Adrenal gland (tissue), 12 donors: ENCODE measurements around the gene ENDOV. TPM values are rescaled to one million over a fixed set of nuclear protein-coding genes. Genes with fewer than 3 reads are reported as not detected.
"Not testable (repeated sequence)": the region's sequence is repeated elsewhere in the genome, so short reads cannot be mapped to it uniquely, and the experiment has no call there.

ENCODE experiments used
- DNase-seq, 7 donors: peaks; one replicate each; pipeline ENCODE4 v3.0.0-alpha.2; 2019 to 2020
- H3K27ac ChIP-seq, 5 donors: fragments of 200-600 bp; sonication (generic) in 4 of 5; 1 replicate in 3 of 5; 2 replicates in 2 of 5; pipeline versions ENCODE4 v1.5.1 to v1.8.0; 2016 to 2020; ENCODE audit warnings: mild to moderate bottlenecking in 1 of 5
- H3K27me3 ChIP-seq: fragments of 200-600 bp; 2 replicates; pipeline ENCODE4 v1.8.0; 2021
- H3K36me3 ChIP-seq, 2 donors: fragments of 200-600 bp; replicated peaks in 1 of 2; 1 replicate in 1 of 2; 2 replicates in 1 of 2; pipeline versions ENCODE4 v1.5.1 to v1.8.0; 2018 to 2022
- H3K4me1 ChIP-seq, 2 donors: fragments of 200-600 bp; replicated peaks in 1 of 2; 1 replicate in 1 of 2; 2 replicates in 1 of 2; pipeline versions ENCODE4 v1.5.1 to v1.8.0; 2018 to 2021
- H3K4me3 ChIP-seq, 4 donors: fragments of 200-600 bp; sonication (generic) in 3 of 4; one replicate each; pipeline ENCODE4 v1.5.1; 2016 to 2018
- H3K9me3 ChIP-seq, 3 donors: fragments of 200-600 bp; sonication (generic) in 1 of 3; replicated peaks in 1 of 3; 1 replicate in 2 of 3; 2 replicates in 1 of 3; pipeline versions ENCODE4 v1.5.1 to v1.8.0; 2016 to 2021
- POLR2A ChIP-seq, 2 donors: fragments of 450-650 bp; IDR thresholded peaks; one replicate each; pipeline ENCODE4 v1.6.1; 2017; ENCODE audit warnings: antibody characterized with exemption in 2 of 2, mild to moderate bottlenecking in 2 of 2, moderate library complexity in 1 of 2
- WGBS, 4 donors: extraction: QIAGEN DNeasy Blood & Tissue Kit in 2 of 4; methylation state at CpG; one replicate each; pipeline versions ENCODE4 v1.1.5 to v1.1.7; 2013 to 2017; 5-methylcytosine and 5-hydroxymethylcytosine counted together
- intact Hi-C, 2 donors: fragments of 100-400 bp; cut with DNase I; formaldehyde crosslinking; loops; one replicate each; pipeline versions ENCODE4 v1.14.1 to v1.15.0; 2022 to 2023
- polyA plus RNA-seq, 3 donors: library from polyadenylated mRNA; stranded (reverse); fragments of 200-250 nt in 2 of 3; fragments of 350-450 nt in 1 of 3; fragmentation: Illumina TruSeq in 1 of 3; extraction: RNeasy Lipid Tissue Mini Kit (QIAGEN cat#74804) in 1 of 3; gene quantifications; one replicate each; pipeline ENCODE4 v1.2.3, GENCODE V29; 2013 to 2014
- total RNA-seq, 9 donors: library from RNA; depleted of rRNA in 4 of 9; stranded (reverse); fragments of >200 nt in 4 of 9; fragments of 120-200 nt in 1 of 9; fragmentation: NEBNext Ultra II Directional in 1 of 9; extraction: Animal tissue kit (Norgen Biotek cat#: 25700) in 1 of 9; gene quantifications; one replicate each; pipeline versions ENCODE4 v1.1.0 to v1.2.4, GENCODE V29; 2013 to 2023
- TF ChIP-seq, protein P1 (sequence below), 6 experiments: fragments of 450-650 bp in 4 of 6; fragments of 200-600 bp in 2 of 6; sonication (generic) in 1 of 6; IDR thresholded peaks; 1 replicate in 5 of 6; 2 replicates in 1 of 6; pipeline versions ENCODE4 v1.5.1 to v1.8.0; 2016 to 2021; ENCODE audit warnings: antibody characterized with exemption in 6 of 6, mild to moderate bottlenecking in 2 of 6, moderate library complexity in 1 of 6
- donor health status: healthy with polysubstance abuse.
- donor health status: Bipolar disorder and iron deficiency.
- donor health status: DM: yes; HTN: yes; CAD: no.
- donor health status: DM: no; HTN: no; CAD: no.
- donor health status: DM: no; HTN: no; CAD: no.
- donor health status: DM: yes; HTN: yes; CAD: no.

ENDOV gene
- total and polyA plus RNA-seq, 12 donors = 7.1 to 31.9 (median 18.3) TPM

DNA sequence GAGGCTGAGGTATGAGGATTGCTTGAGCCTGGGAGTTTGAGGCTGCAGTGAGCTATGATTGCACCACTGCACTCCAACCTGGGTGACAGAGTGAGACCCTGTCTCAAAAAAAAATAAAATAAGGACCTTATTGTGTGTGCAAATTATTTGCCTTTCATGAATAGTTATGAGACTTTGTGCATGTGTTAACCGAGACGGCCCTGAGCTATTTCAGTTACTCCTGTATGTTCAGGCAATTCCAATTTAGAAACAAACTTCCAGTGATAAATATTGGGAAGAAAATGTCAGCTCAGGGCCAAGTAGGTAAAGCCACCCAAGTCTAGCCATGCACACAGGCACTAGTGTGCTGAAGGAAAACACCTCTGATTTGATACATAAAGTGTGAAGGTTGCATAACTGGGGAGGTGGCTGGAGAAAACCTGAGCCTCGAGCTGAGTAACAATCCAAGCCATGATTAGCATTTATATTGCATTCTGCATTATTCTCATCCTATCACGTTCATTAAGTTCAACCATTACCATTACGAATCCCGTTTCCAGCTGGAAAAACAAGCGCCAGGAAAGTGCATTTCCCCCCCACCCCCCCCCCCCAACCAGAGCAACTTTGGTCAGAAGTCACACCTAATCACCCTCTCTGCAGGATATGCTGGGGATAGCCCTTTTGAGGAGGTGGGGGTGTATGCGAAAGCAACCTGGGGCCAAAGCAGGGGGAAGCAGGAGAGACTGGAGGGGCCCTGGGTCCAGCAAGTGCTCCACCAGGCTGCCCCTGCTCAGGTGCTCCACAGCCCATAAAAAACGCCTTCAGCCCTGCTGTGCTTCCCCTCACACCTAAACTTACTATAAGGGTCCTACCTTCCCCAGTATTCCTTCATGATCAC, 18.6 kb upstream of the ENDOV start:
- Histone ChIP-seq H3K27ac (no peak overlapping the region), H3K36me3 (peaks cover 0 to 21% of the 10 kb centered on the region in 2 donors), H3K4me3 (no peak overlapping the region), H3K9me3 (no peaks in the 10 kb centered on the region), H3K27me3 (no peaks in the 10 kb centered on the region), H3K4me1 (peaks cover 10 to 25% of the 10 kb centered on the region in 2 donors)
- WGBS, 4 donors = 65 to 76% (median 72%) methylated on average over 9 of the region's 9 CpGs
- TF ChIP-seq, protein P1, sequence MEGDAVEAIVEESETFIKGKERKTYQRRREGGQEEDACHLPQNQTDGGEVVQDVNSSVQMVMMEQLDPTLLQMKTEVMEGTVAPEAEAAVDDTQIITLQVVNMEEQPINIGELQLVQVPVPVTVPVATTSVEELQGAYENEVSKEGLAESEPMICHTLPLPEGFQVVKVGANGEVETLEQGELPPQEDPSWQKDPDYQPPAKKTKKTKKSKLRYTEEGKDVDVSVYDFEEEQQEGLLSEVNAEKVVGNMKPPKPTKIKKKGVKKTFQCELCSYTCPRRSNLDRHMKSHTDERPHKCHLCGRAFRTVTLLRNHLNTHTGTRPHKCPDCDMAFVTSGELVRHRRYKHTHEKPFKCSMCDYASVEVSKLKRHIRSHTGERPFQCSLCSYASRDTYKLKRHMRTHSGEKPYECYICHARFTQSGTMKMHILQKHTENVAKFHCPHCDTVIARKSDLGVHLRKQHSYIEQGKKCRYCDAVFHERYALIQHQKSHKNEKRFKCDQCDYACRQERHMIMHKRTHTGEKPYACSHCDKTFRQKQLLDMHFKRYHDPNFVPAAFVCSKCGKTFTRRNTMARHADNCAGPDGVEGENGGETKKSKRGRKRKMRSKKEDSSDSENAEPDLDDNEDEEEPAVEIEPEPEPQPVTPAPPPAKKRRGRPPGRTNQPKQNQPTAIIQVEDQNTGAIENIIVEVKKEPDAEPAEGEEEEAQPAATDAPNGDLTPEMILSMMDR (IDR thresholded peaks at IDR 0.05) = no peak
- TF ChIP-seq POLR2A (IDR thresholded peaks at IDR 0.05) = no peak
- no peak for DNase-seq
- intact Hi-C loops = no loop called here

DNA sequence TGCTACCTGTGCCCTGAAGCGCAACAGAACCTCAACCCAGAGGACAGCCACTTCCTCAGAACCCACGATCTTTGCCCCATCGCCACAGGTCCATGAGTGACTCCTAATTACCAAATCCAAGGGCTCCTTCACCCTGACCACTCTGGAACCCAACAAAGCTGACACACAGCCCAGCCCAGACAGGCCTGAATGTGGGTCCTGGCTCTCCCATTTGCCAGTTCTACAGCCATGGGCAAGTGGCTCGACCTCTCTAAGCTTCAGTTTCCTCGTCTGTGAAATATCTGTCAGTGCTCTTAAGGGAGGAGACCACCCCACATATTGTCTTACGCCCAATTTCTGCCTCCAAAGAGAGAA, 18.0 kb upstream of the ENDOV start:
- no peak overlapping the region for H3K27ac ChIP-seq
- DNase-seq = no peak
- peaks cover 10 to 25% of the 10 kb centered on the region in 2 donors for H3K4me1 ChIP-seq
- TF ChIP-seq, protein P1 (IDR thresholded peaks at IDR 0.05) = no peak
- TF ChIP-seq POLR2A (IDR thresholded peaks at IDR 0.05) = no peak
- intact Hi-C loops = no loop called here
- H3K9me3 ChIP-seq = no peaks in the 10 kb centered on the region
- no peak overlapping the region for H3K4me3 ChIP-seq
- no peaks in the 10 kb centered on the region for H3K27me3 ChIP-seq
- peaks cover 0 to 20% of the 10 kb centered on the region in 2 donors for H3K36me3 ChIP-seq
- WGBS, 4 donors = 83 to 88% (median 86%) methylated on average over 5 to 6 of the region's 6 CpGs

DNA sequence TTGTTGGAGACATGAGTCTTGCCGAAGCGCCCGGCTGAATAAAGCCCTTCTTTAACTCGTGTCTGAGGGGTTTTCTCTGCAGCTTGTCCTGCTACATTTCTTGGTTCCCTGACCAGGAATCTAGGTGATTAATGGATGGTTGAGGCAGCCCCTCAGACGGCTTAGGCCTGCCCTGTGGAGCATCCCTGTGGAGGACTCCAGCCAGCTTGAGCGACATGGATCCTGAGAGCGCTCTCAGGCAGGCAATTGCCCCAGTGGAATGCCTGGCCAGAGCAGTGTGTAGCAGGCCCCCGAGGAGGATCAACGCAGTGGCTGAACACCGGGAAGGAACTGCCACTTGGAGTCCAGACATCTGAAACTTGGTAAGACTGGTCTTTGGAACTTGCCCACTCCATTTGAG, 17.3 kb upstream of the ENDOV start:
- TF ChIP-seq, protein P1 (IDR thresholded peaks at IDR 0.05) = no peak
- TF ChIP-seq POLR2A (IDR thresholded peaks at IDR 0.05) = no peak
- no peak overlapping the region for H3K27ac ChIP-seq
- H3K36me3 ChIP-seq = peaks cover 0 to 13% of the 10 kb centered on the region in 2 donors
- no peaks in the 10 kb centered on the region for H3K27me3 ChIP-seq
- H3K4me1 ChIP-seq = peaks cover 10 to 25% of the 10 kb centered on the region in 2 donors
- H3K4me3 ChIP-seq = no peak overlapping the region
- DNase-seq = no peak
- no peaks in the 10 kb centered on the region for H3K9me3 ChIP-seq
- intact Hi-C loops = no loop called here
- 80 to 85% (median 82%) methylated on average over 7 to 10 of the region's 10 CpGs for WGBS, 4 donors

DNA sequence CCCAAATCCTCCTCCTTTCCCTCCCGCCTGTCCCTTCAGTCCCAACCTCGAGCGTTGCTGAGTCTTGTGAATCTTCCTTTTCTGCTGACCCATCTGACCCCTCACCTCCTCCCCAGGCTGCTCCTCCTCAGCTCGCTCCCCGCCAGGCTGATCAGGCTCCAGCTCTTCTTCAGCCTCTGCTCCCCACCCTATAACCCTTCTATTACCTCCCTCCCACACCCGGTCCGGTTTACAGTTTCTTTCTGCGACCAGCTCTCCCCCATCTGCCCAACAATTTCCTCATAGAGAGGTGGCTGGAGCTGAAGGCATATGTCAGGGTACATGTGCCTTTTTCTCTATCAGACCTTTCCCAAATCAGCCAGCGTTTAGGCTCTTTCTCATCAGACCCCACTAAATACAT, 13.9 kb upstream of the ENDOV start:
- intact Hi-C loops, DNase-seq, H3K36me3 ChIP-seq, H3K27me3 ChIP-seq, H3K27ac ChIP-seq, H3K4me1 ChIP-seq, H3K4me3 ChIP-seq, H3K9me3 ChIP-seq: not testable (repeated sequence)
- whole genome bisulfite sequencing, 4 donors = 81 to 85% (median 83%) methylated on average over 9 of the region's 9 CpGs

DNA sequence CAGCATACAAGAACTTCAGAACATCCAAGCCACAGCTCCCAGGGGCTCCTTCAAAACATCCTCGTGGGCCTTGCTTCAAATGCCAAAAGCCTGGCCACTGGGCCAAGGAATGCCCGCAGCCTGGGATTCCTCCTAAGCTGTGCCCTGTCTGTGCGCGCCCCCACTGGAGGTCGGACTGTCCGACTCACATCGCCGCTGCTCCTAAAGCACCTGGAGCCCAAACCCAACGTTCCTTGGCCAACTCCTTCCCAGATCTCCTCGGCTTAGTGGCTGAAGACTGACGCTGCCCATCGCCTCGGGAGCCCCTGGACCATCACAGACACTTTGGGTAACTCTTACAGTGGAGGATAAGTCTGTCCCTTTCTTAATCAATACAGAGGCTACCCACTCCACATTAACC, 12.9 kb upstream of the ENDOV start:
- H3K4me3 ChIP-seq, DNase-seq, H3K4me1 ChIP-seq, H3K27ac ChIP-seq, intact Hi-C loops, H3K36me3 ChIP-seq, H3K9me3 ChIP-seq, H3K27me3 ChIP-seq: not testable (repeated sequence)
- WGBS, 4 donors = 91 to 95% (median 94%) methylated on average over 11 to 13 of the region's 13 CpGs
